Measurements from ENCODE around the gene TMBIM6. TPM values are rescaled to one million over a fixed set of nuclear protein-coding genes. Genes with fewer than 3 reads are reported as not detected.

The TMBIM6 gene, protein sequence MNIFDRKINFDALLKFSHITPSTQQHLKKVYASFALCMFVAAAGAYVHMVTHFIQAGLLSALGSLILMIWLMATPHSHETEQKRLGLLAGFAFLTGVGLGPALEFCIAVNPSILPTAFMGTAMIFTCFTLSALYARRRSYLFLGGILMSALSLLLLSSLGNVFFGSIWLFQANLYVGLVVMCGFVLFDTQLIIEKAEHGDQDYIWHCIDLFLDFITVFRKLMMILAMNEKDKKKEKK
- 404 to 512 TPM (median 480 TPM) in 5 replicates for total RNA-seq (2022; extraction: Qiagen RNA extraction; ENCODE audit: low read depth)

GRCh38 chr12:49740930-49741881 lies at the start of gene TMBIM6:
Gene TMBIM6 (plus strand): TSS chr12:49741557. CDS start chr12:49752494, 10,937 bp downstream.

DNA sequence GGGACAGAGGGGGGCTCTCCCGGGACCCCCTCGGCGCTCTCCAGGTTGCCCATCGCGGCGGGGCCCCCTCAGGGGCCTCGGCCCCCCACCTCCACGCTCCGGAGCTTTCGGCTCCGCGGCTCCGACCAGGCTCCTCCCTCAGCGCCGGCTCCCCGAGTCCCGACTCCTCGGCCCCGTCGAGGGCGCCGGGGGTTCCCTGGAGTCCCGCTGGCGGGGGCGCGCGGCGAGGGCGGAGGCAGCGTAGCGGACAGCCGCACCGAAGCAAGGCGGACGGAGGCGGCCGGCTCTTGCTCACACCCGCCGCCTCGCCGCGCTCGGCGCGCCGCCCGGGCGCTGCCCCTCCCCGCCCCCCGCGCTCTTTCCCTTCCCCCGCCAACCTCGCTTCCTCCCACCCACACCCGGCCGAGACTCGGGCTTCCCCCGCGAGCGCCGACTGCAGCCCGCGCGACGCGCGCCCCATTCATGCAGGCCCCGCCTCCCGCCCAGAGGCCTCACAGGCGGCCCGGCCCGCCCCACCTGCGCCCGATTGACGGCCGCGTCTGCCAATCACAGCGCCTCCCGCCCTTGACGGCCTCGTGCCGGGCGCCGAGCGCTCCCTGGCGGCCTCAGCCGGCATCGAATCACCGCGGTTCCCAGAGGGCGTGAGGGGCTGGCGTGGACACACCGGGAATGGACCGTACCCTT lies 34.1 kb upstream of the TMBIM6 start, which contains the start of gene FMNL3:
Gene FMNL3 (minus strand): TSS at position 278 of the 684 bp plus-strand sequence. CDS start 225 bp downstream, at position 53.

Other genes starting within 250 kb of the TMBIM6 start
- 2.4 to 3.0 TPM (median 2.9 TPM) in 5 replicates for gene KCNH3, start 202.5 kb upstream of the TMBIM6 start, total RNA-seq (2022; extraction: Qiagen RNA extraction; ENCODE audit: low read depth)
- 63.9 to 69.1 TPM (median 67.7 TPM) in 5 replicates for gene MCRS1, start 173.4 kb upstream of the TMBIM6 start, total RNA-seq (2022; extraction: Qiagen RNA extraction; ENCODE audit: low read depth)
- 0.08 to 0.15 TPM (median 0.11 TPM) in 5 replicates for gene FAM186B, start 135.9 kb upstream of the TMBIM6 start, total RNA-seq (2022; extraction: Qiagen RNA extraction; ENCODE audit: low read depth)
- 5.9 to 8.7 TPM (median 7.3 TPM) in 5 replicates for gene PRPF40B, start 118.0 kb upstream of the TMBIM6 start, total RNA-seq (2022; extraction: Qiagen RNA extraction; ENCODE audit: low read depth)
- gene FMNL3, start 34.2 kb upstream of the TMBIM6 start, total RNA-seq (2022; extraction: Qiagen RNA extraction; ENCODE audit: low read depth): 1.6 to 2.2 TPM (median 1.9 TPM) in 5 replicates
- 6.8 to 9.0 TPM (median 7.6 TPM) in 5 replicates for gene NCKAP5L, start 86.9 kb downstream of the TMBIM6 start, total RNA-seq (2022; extraction: Qiagen RNA extraction; ENCODE audit: low read depth)
- gene BCDIN3D, start 101.5 kb downstream of the TMBIM6 start, total RNA-seq (2022; extraction: Qiagen RNA extraction; ENCODE audit: low read depth): 4.7 to 5.1 TPM (median 4.7 TPM) in 5 replicates
- gene FAIM2, start 162.3 kb downstream of the TMBIM6 start, total RNA-seq (2022; extraction: Qiagen RNA extraction; ENCODE audit: low read depth): 0.06 to 0.14 TPM in 2 of 5 replicates, not detected in the others
- gene AQP2, start 209.2 kb downstream of the TMBIM6 start, total RNA-seq (2022; extraction: Qiagen RNA extraction; ENCODE audit: low read depth): not detected in 5 replicates
- gene AQP5, start 220.3 kb downstream of the TMBIM6 start, total RNA-seq (2022; extraction: Qiagen RNA extraction; ENCODE audit: low read depth): not detected in 5 replicates
- gene AQP6, start 231.4 kb downstream of the TMBIM6 start, total RNA-seq (2022; extraction: Qiagen RNA extraction; ENCODE audit: low read depth): not detected in 5 replicates

Data from A549 treated with CpdA at 1 μM for 4 hours (cell line).